ENCODE results near the gene NRP1.

Gene NRP1

GRCh38 chr10:33295851-33296250 is 38.6 kb downstream of the NRP1 start:
- TF ChIP-seq, protein P1, sequence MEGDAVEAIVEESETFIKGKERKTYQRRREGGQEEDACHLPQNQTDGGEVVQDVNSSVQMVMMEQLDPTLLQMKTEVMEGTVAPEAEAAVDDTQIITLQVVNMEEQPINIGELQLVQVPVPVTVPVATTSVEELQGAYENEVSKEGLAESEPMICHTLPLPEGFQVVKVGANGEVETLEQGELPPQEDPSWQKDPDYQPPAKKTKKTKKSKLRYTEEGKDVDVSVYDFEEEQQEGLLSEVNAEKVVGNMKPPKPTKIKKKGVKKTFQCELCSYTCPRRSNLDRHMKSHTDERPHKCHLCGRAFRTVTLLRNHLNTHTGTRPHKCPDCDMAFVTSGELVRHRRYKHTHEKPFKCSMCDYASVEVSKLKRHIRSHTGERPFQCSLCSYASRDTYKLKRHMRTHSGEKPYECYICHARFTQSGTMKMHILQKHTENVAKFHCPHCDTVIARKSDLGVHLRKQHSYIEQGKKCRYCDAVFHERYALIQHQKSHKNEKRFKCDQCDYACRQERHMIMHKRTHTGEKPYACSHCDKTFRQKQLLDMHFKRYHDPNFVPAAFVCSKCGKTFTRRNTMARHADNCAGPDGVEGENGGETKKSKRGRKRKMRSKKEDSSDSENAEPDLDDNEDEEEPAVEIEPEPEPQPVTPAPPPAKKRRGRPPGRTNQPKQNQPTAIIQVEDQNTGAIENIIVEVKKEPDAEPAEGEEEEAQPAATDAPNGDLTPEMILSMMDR (IDR thresholded peaks at IDR 0.05; ENCODE audit: insufficient read depth, low read depth, low read length, missing control alignments): no peak
- no peak overlapping the region for H3K4me3 ChIP-seq (ENCODE audit: low read length)
- no peak for DNase-seq (ENCODE audit: low read depth)

DNA sequence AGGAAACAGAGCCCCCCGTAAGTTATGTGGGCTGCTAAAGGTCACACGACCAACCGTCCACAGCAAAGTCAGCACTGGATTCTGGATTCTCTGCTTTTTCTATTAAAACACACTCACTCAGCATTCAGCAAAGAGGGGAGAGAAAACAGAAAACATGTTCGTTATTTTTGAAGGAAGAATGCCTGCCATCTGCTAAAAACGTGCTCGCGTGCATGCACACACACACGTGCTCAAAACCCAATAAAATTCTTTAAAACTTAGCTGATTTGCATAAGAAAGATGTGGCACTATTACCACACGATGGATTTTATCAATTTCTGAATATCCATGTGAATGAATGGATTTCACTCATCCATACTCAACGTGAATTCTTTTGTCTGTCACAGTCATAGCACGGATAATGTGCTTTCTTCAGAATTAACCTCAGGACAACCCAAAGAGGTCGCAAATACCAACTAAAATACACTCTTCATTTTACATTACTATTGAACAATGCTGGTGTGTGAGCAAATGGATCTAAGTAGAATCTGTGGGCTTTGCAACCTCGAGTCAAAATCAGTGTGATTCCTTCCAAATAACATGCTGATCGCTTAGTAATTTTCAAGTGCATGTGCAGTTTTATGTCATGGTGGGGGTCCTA is 40.8 kb downstream of the NRP1 start:
- no peak for DNase-seq (ENCODE audit: low read depth)
- TF ChIP-seq, protein P1 (IDR thresholded peaks at IDR 0.05; ENCODE audit: insufficient read depth, low read depth, low read length, missing control alignments): no peak
- no peak overlapping the region for H3K4me3 ChIP-seq (ENCODE audit: low read length)

DNA sequence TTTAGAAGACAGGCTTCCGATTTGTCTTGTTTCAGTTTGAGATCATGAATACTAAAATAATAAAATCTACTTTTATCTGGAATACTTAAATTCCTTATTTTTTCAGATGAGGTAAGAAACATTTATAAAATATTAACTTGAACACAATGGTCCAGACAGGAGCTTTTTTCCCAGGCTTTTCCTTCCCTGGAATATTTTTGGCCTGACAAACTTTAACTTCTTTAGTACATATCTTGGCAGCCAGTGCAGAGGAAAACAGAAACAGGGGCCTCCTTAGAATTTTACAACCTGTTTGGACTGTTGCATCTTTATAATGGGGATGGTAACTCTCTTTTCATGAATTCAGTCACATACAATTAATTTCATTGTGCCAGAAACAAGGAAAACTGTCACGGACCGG is 41.4 kb downstream of the NRP1 start:
- no peak for DNase-seq (ENCODE audit: low read depth)
- TF ChIP-seq, protein P1 (IDR thresholded peaks at IDR 0.05; ENCODE audit: insufficient read depth, low read depth, low read length, missing control alignments): no peak
- H3K4me3 ChIP-seq (ENCODE audit: low read length): no peak overlapping the region

DNA sequence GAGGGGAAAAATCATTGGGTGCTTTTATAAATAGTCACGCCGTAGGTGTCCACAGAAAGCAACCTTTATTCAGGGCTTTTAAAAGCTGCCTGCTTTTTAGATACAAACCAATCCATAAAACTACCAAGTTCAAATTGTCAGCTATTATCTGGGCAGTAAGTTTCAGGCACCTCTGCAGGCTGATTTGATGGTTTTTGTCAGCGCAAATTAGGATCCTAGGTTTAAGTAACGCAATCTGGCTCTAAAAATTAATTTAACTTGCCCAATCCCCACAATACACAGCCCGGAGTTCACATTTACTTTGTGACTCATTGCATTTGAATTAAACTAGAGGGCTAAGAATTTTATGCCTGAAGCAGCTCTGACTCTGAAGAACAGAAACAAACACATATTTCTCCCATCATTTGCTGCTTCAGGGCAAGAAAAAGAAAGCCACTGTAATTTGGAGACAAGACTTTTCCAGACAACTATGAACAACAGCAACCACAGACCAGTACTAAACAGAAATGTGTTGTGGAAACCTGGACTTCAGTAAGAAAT is 43.3 kb downstream of the NRP1 start:
- peak; percentile 81 for DNase-seq (ENCODE audit: low read depth)
- H3K4me3 ChIP-seq (ENCODE audit: low read length): no peak overlapping the region
- TF ChIP-seq, protein P1 (IDR thresholded peaks at IDR 0.05; ENCODE audit: insufficient read depth, low read depth, low read length, missing control alignments): no peak

GRCh38 chr10:33290321-33291052 is 44.0 kb downstream of the NRP1 start:
- H3K4me3 ChIP-seq (ENCODE audit: low read length): no peak overlapping the region
- DNase-seq (ENCODE audit: low read depth): no peak
- TF ChIP-seq, protein P1 (IDR thresholded peaks at IDR 0.05; ENCODE audit: insufficient read depth, low read depth, low read length, missing control alignments): no peak

- no peak for DNase-seq (ENCODE audit: low read depth)
- TF ChIP-seq, protein P1 (IDR thresholded peaks at IDR 0.05; ENCODE audit: insufficient read depth, low read depth, low read length, missing control alignments): no peak
- H3K4me3 ChIP-seq (ENCODE audit: low read length): no peak overlapping the region
These were observed 44.7 kb downstream of the NRP1 start for GRCh38 chr10:33289776-33290175.
